ENCODE data around the gene LTA.

DNA sequence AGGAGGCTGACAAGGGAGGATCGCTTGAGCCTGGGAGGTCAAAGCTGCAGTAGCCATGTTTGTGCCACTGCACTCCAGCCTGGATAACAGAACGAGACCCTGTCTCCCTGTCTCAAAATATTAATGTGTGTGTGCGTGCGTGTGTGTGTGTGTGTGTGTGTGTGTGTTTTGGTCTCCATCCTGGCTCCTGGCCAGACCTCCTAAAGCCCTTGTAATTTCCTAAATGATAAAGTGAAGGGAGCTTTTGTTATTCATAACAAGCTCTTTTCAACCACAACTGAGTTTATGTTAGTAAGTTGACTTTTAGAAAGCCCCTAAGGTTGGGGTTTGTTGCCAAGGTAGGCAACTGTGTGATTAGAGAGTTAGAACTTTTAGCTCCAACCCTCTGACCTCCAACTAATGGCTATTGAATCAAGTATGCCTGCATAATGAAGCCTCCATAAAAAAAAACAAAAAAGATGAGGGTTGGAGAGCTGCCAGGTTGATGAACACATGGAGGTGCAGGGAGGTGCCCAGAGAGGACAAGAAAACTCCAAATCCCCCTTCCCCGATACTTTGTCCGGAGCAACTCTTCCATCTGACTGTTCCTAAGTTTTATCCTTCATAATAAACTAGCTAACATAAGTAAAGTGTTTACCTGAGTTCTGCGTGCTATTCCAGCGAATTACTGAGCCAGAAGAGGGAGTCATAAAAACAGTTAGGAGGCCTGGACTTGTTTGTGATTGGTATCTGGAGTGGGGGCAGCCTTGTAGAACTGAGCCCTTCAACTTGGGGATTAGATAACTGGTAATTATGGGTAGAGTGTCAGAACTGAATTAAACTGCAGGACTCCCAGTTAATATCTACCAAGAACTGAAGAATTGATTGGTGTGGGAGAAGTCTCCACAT is 37.7 kb downstream of the LTA start:
- TF ChIP-seq REST (IDR thresholded peaks at IDR 0.05; ENCODE audit: insufficient read depth in 1 of 2, low read depth in 2 of 2, low read length in 2 of 2) (no peak), SIN3A (IDR thresholded peaks at IDR 0.05; ENCODE audit: borderline replicate concordance, insufficient read depth, low read length) (no peak), POLR2AphosphoS5 (IDR thresholded peaks at IDR 0.05; ENCODE audit: low read depth, low read length) (no peak), TAF1 (IDR thresholded peaks at IDR 0.05; ENCODE audit: borderline replicate concordance, insufficient read depth, low read length) (no peak)
